ENCODE data around the gene RTP1. TPM values are rescaled to one million over a fixed set of nuclear protein-coding genes. Genes with fewer than 3 reads are reported as not detected.

RTP1 gene
- polyA plus RNA-seq, 1 of the 3 experiments (the other 2 are of a cell fraction), result not detected

DNA sequence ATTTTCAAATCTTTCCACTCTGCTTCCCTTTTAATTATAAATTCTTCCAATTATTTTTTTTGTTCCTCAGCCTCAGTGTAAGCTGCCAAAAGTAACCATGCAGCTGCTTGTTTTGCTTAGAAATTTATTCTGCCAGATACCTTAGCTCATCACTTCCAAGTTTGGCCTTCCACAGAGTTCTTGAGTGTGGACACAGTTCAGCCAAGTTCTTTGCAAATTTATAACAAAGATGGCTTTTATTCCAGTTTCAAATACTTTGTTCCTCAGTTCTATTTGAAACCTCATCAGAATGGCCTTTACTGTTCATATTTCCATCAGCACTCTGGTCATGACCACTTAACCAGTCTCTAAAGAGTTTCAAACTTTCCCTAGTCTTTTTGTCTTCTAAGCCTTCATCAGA, 10.3 kb downstream of the RTP1 start:
- Histone ChIP-seq H3K4me1 (ENCODE audit: control insufficient read depth in 1 of 2, insufficient read depth in 2 of 2, low read depth in 1 of 2, low read length in 1 of 2) (peaks cover 0 to 7% of the 10 kb centered on the region in 2 experiments; a peak in 1 of 4 replicates), H4K20me1 (ENCODE audit: insufficient read depth) (no peaks in the 10 kb centered on the region), H3K27me3 (ENCODE audit: insufficient read depth) (peaks cover 22% of the 10 kb centered on the region; the same call in 1 of the 2 replicates), H3K9me3 (no peaks in the 10 kb centered on the region), H3K4me2 (no peak overlapping the region), H3K79me2 (ENCODE audit: insufficient read depth) (no peaks in the 10 kb centered on the region), H3K27ac (ENCODE audit: low read depth in 2 of 2, low read length in 1 of 2) (no peak overlapping the region), H3K9ac (no peak overlapping the region), H3K4me3 (ENCODE audit: low read depth in 2 of 2, low read length in 1 of 2) (no peak overlapping the region), H2AFZ (ENCODE audit: low read depth) (no peak overlapping the region), H3F3A (replicated peaks; ENCODE audit: insufficient read depth) (no peaks in the 10 kb centered on the region), H3K36me3 (replicated peaks in 1 of 2; ENCODE audit: control insufficient read depth in 1 of 2, insufficient read depth in 2 of 2, low read length in 1 of 2) (no peaks in the 10 kb centered on the region), H3K9me2 (no peaks in the 10 kb centered on the region)
- TF ChIP-seq MEF2A (IDR thresholded peaks at IDR 0.05; ENCODE audit: borderline replicate concordance, low read depth) (no peak), FOXM1 (IDR thresholded peaks at IDR 0.05; ENCODE audit: low read depth) (no peak), GABPA (IDR thresholded peaks at IDR 0.05; ENCODE audit: low read depth) (no peak), NRF1 (IDR thresholded peaks at IDR 0.05; ENCODE audit: low read depth, low read length) (no peak), JUND (IDR thresholded peaks at IDR 0.05) (no peak), POLR2AphosphoS5 (IDR thresholded peaks at IDR 0.05; ENCODE audit: low read depth, low read length) (no peak), SIN3A (IDR thresholded peaks at IDR 0.05; ENCODE audit: borderline replicate concordance, low read depth, low read length) (no peak), RAD21 (IDR thresholded peaks at IDR 0.05; ENCODE audit: low read length) (no peak), TAF1 (IDR thresholded peaks at IDR 0.05; ENCODE audit: borderline replicate concordance, low read depth, low read length) (no peak), CHD2 (IDR thresholded peaks at IDR 0.05; ENCODE audit: low read length, partially characterized antibody) (no peak), SMC3 (IDR thresholded peaks at IDR 0.05; ENCODE audit: low read depth, low read length) (no peak), RFX5 (IDR thresholded peaks at IDR 0.05; ENCODE audit: low read length) (no peak), REST (IDR thresholded peaks at IDR 0.05; ENCODE audit: low read depth, low read length) (no peak), MAX (IDR thresholded peaks at IDR 0.05; ENCODE audit: low read depth) (no peak)
- TF ChIP-seq, protein P1, sequence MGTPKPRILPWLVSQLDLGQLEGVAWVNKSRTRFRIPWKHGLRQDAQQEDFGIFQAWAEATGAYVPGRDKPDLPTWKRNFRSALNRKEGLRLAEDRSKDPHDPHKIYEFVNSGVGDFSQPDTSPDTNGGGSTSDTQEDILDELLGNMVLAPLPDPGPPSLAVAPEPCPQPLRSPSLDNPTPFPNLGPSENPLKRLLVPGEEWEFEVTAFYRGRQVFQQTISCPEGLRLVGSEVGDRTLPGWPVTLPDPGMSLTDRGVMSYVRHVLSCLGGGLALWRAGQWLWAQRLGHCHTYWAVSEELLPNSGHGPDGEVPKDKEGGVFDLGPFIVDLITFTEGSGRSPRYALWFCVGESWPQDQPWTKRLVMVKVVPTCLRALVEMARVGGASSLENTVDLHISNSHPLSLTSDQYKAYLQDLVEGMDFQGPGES (IDR thresholded peaks at IDR 0.05; ENCODE audit: low read depth, low read length), result no peak
- TF ChIP-seq, protein P2, sequence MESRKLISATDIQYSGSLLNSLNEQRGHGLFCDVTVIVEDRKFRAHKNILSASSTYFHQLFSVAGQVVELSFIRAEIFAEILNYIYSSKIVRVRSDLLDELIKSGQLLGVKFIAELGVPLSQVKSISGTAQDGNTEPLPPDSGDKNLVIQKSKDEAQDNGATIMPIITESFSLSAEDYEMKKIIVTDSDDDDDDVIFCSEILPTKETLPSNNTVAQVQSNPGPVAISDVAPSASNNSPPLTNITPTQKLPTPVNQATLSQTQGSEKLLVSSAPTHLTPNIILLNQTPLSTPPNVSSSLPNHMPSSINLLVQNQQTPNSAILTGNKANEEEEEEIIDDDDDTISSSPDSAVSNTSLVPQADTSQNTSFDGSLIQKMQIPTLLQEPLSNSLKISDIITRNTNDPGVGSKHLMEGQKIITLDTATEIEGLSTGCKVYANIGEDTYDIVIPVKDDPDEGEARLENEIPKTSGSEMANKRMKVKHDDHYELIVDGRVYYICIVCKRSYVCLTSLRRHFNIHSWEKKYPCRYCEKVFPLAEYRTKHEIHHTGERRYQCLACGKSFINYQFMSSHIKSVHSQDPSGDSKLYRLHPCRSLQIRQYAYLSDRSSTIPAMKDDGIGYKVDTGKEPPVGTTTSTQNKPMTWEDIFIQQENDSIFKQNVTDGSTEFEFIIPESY (IDR thresholded peaks at IDR 0.05; ENCODE audit: borderline replicate concordance, low read depth), result no peak
- POLR2A ChIA-PET, result no interaction called here
- CTCF ChIA-PET, result interaction anchor here (1.9 kb wide), 1 partner anchor 12 kb away, joined by 10 read pairs; no protein-coding TSS in a partner anchor
- no peak for DNase-seq
